Activated CD8-positive, alpha-beta memory T cell treated with anti-CD3 and anti-CD28 coated beads for 1 hour (primary cell): Measurements from ENCODE around the gene STK10.

Experiments used
- DNase-seq, 2 donors: peaks; one replicate each; pipeline ENCODE4 v3.0.0-alpha.2; 2020; ENCODE audit warnings: low read depth in 1 of 2; ENCODE audit errors: extremely low read depth in 1 of 2

The STK10 gene

GRCh38 chr5:172063463-172064235, 124.4 kb downstream of the STK10 start:
- DNase-seq = no peak

GRCh38 chr5:172059661-172060100, 128.3 kb downstream of the STK10 start:
- no peak for DNase-seq

- DNase-seq = no peak
Observed at GRCh38 chr5:172058088-172058487, 129.9 kb downstream of the STK10 start.

DNA sequence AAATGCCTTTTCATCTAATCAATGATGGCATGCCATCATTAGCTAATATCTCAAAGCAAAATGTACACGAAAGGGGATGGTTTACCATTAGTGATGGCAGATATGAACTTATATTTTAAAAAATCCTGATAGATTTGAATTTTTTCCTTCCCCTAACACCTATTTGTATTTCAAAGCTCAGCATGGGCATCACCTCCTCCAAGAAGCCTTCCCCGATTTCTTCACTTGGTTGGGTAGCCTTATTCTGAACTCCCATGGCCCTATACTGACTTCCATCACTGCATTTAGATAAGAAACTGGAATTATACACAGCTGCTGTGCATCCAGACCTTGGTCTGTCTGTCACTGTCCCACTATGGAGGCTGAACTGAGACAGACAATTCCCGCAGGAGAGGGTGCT, 132.0 kb downstream of the STK10 start:
- no peak for DNase-seq

DNA sequence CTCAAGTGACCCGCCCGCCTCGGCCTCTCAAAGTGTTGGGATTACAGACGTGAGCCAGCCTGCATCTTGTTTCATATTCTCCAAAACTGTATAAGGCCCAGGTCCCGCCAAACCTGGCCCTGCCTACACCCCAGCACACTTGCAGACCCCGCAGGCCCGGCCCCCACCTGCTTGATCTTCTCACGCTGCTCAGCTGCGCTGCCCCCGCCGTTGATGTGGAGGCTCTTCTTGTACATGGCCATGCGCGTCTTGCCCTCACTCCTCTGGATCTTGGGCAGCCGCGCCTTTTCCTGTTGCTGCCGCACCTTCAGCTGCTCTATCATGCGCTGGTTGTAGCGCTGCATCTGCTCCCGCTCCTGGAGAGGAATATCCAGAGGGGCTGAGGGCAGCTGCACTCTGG, 132.6 kb downstream of the STK10 start:
- no peak for DNase-seq

- DNase-seq = no peak
Observed at GRCh38 chr5:172054611-172055153, 133.3 kb downstream of the STK10 start.

DNA sequence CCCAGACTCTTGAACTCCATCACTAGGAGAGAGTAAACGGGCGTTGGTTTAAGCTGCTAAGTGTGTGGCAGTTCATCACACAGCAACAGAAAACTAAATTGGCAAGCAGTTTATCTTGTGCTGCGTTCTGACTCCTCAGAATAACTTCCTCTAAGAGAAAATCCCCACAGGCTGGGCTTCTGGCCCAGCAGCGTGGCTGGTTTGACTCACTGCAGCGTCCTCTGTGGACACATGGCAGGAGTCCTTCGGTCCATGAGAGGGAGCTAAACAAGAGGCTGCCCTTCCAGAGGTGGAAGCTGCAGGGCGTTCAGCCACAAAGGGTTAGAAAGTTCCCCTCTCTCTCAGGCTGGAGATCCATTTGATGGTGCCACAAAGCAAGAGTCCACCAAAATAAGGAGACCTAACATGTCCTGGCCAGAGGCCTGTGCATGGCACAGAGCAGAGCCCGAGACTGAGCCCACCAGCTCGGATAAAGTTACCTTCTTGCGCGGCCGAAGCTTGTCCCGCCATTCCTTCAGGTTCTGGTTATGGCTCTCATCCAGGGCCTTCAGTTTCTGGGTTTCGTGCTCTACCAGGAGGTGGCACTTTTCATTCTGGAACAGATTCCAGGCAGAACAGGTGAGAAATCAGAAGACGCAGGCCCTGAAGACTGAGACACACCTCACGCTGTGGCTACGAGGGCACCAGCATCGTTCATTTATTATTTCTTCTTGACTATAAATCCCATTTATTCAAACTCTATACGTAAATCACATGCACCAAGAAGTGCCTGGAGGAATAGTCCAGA, 135.4 kb downstream of the STK10 start:
- DNase-seq = no peak

- no peak for DNase-seq
Observed at GRCh38 chr5:172051643-172052339, 136.2 kb downstream of the STK10 start.

GRCh38 chr5:172050080-172050479, 137.9 kb downstream of the STK10 start:
- no peak for DNase-seq

DNA sequence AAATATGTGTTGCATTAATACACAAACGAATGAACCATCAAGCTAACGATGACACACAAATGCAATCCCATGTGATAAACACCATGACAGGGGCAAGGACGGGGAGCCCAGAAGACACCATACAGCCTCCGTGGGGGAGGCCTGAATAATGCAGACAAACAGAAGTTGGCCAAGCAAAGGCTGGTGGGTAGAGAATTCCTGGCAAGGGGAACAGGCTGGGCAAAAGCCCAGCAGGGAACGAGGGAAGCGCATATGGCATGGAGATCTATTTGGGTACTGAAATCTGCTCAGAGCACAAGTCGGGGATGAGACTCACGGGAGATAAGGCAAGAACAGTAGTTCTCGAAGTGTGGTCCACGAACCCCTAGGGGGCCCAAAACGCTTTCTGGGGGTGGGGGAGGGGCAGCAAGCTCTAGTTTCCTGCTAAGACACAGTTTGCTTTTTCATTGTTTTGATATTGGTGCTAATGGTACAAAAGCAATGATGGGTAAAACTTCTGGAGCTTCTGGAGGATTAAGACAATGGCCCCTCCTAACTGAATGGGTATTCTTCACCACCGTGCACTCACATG, 138.7 kb downstream of the STK10 start:
- DNase-seq = no peak

DNA sequence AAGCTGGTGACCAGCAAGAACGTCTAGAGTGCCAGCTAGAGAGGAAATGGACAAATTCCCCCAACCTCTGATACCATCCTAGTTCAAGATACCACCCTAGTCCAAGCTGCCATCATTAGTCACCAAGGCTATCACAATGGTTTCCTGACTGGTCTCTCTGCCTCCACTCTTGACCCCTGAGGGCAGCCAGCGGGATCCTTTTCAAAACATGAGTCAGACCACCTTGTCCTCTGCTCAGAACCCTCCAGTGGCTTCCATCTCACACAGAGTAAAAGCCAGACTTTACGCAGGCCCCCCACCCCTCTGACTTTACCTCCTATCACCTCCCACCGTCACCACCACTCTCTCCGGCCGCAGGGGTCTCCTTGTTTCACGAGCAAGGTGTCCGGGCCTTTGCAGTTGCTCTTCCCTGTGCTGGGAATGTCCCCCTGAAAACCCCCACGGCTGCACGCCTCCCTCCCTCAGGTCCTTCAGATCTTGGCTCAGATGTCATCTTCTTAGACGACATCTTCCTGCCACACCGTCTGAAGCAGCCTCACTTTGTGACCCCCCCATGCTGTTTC, 139.4 kb downstream of the STK10 start:
- DNase-seq = no peak

- DNase-seq = no peak
Observed at GRCh38 chr5:172048170-172048422, 139.9 kb downstream of the STK10 start.

GRCh38 chr5:172046593-172046992, 141.4 kb downstream of the STK10 start:
- DNase-seq = no peak

DNA sequence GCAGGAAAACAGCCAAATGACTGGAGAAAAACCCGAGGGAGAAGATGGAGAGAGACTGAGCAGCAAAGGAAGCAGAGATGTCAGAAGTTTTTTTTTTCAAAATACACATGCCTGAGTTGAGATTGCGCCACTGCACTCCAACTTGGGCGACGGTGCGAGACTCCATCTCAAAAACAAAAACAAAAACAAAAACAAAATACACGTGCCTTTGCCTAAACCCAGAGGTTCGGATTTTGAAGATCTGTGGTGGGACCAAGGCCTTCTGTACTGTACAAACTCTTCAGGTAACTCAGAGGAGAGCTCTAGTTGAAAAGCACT, 142.8 kb downstream of the STK10 start:
- DNase-seq = no peak

GRCh38 chr5:172044631-172045314, 143.3 kb downstream of the STK10 start:
- DNase-seq = no peak

DNA sequence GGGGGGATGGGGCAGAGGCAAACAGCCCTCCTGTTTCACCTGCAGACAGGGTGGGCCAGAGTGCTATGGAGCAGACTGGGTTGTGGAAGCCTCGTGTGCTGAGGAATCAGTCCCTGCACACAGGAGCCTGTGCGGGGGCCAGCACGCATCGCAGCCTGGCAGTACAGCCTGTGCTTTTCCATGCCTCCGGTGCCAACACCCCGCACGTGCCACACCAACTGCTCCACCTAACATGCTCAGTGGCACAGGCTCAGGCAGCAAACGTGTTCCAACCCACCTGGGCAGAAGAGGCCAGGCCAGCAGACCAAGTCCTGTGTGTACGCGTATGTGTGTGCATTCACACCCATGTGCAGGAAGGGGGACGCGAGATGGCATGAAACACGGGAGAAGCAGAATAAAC, 144.2 kb downstream of the STK10 start:
- DNase-seq = no peak

DNA sequence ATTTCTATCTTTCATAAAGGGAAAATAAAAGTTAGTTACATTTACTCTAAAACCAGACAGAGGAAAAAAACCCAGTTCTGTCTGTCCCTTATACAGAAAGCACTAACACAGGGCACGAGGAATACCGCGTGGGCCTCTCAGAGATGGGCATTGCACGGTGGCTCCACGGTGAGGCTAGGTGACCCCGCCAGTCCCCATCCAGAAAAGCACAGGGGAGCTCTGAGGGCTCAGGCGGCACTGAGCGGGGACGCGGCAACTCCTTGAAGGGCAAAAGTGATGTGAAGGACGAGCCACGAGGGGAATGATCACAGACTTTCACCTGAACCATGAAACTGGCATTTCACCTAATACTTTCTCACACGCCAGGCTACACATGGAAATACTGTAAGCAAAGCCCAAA, 145.8 kb downstream of the STK10 start:
- no peak for DNase-seq

GRCh38 chr5:172038167-172038566, 149.9 kb downstream of the STK10 start:
- DNase-seq = no peak

GRCh38 chr5:172035049-172035448, 153.0 kb downstream of the STK10 start:
- DNase-seq = no peak

DNA sequence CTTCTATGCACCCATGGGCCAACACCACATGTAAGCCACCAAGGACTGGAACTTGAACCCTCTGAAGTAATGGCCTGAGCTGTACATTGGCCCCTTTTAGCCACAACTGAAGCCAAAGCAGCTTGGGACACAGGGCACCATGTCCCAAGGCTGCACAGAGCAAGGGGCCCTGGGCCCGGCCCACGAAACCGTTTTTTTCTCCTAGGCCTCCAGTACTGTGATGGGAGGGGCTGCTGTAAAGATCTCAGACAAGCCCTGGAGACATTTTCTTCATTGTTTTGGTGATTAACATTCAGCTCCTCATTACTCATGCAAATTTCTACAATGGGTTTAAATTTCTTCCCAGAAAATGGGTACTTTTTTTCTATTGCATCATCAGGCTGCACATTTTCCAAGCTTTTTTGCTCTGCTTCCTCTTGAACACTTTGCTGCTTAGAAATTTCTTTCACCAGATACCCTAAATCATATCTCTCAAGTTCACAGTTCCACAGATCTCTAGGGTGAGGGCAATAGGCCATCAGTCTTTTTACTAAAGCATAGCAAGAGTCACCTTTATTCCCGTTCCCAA, 156.0 kb downstream of the STK10 start:
- no peak for DNase-seq
